ENCODE results near the gene MAPK1. TPM values are rescaled to one million over a fixed set of nuclear protein-coding genes. Genes with fewer than 3 reads are reported as not detected.
"Not testable (repeated sequence)": the region's sequence is repeated elsewhere in the genome, so short reads cannot be mapped to it uniquely, and the experiment has no call there.

Gene MAPK1
- total and polyA plus RNA-seq, 2 experiments from 2014 or later, result 72.3 to 76.0 TPM

DNA sequence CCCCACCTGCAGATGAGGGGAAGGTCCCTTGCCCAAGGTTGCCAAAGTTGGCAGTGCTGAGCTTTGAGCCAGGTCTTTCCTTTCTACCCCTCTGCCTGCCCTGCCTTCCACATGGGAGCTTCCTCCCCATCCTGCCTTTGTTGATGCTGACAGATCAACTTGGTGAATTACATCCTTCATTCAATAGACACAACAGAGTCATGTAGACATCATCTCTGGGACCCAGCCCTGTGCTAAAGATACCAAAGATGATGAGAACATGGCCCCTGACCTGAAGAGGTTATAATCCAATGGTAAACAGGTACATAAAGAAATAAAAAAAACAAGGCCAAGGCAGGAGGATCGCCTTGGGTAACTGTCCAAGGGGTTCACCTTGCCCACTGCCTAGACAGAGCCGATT, 42.4 kb upstream of the MAPK1 start:
- Histone ChIP-seq H2AFZ (no peak overlapping the region), H3K36me3 (ENCODE audit: low read depth) (no peaks in the 10 kb centered on the region), H3K27ac (no peak overlapping the region), H3K9ac (no peak overlapping the region), H3K27me3 (replicated peaks; ENCODE audit: insufficient read depth) (no peaks in the 10 kb centered on the region), H3K9me2 (ENCODE audit: insufficient read depth) (no peaks in the 10 kb centered on the region), H3K79me2 (ENCODE audit: insufficient read depth) (no peaks in the 10 kb centered on the region), H4K20me1 (ENCODE audit: insufficient read depth) (no peaks in the 10 kb centered on the region), H3K4me1 (ENCODE audit: insufficient read depth) (no peaks in the 10 kb centered on the region), H3F3A (ENCODE audit: insufficient read depth) (no peaks in the 10 kb centered on the region), H3K9me3 (ENCODE audit: low read depth) (no peaks in the 10 kb centered on the region), H3K4me2 (ENCODE audit: unreplicated experiment) (no peak overlapping the region), H3K4me3 (no peak overlapping the region)
- TF ChIP-seq EZH2 (IDR thresholded peaks at IDR 0.05; ENCODE audit: insufficient read depth, poor library complexity, severe bottlenecking), result no peak
- TF ChIP-seq EZH2phosphoT487 (IDR thresholded peaks at IDR 0.05; ENCODE audit: insufficient read depth, low read depth), result no peak
- 98 to 99% methylated on average over 2 of the region's 2 CpGs for WGBS, 2 experiments (ENCODE audit: low coverage in 1 of 2, low lambda C conversion rate in 2 of 2, missing lambda C conversion rate in 2 of 2)
- DNase-seq, result no peak
- in situ Hi-C loops (cut with MboI), result no loop called here

DNA sequence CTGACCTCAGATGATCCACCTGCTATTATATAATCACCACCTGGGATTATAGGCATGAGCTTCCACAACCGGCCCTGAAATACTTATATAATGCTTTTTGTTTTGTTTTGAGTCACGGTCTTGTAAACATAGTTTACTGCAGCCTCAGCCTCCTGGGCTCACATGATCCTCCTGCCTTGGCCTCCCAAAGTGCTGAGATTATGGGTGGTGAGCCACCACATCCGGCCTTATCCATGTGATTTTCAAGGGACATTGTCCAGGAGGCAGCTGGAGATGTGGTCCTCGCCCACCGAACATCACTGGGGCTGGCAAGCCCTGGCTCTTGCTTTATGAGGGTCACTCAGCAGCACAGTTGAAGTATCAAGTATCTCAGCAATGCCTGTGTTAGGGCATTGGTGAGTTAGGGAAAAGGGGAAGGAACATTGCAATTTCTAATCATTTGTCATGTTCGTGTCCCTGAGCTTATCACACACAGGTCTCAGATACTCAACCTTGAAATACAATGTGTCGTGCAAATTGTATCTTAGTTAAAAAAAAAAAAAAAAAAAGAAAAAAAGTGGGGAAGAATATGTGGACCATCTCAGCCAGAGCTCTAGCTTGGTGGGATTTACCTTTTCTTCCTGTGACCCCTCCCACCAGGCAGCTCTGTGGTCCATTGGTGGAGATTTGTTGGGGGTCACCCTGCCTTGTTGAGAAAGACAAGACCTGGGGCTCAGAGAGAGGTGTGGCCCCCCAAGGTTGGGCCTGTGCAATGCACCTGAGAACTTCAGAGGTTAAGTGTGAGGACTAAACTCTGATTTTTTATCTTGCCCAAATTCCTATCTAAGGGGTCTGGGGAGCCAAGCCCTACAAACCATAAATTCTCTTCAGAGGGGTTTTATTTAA, 40.4 kb upstream of the MAPK1 start:
- H3K4me2 ChIP-seq (ENCODE audit: unreplicated experiment), result no peak overlapping the region
- no peak overlapping the region for H3K27ac ChIP-seq
- no peaks in the 10 kb centered on the region for H4K20me1 ChIP-seq (ENCODE audit: insufficient read depth)
- H3K27me3 ChIP-seq (replicated peaks; ENCODE audit: insufficient read depth), result no peaks in the 10 kb centered on the region
- H2AFZ ChIP-seq, result no peak overlapping the region
- H3K36me3 ChIP-seq (ENCODE audit: low read depth), result no peaks in the 10 kb centered on the region
- no peak overlapping the region for H3K9ac ChIP-seq
- no peaks in the 10 kb centered on the region for H3K79me2 ChIP-seq (ENCODE audit: insufficient read depth)
- DNase-seq, result no peak
- no peaks in the 10 kb centered on the region for H3K9me3 ChIP-seq (ENCODE audit: low read depth)
- WGBS, 2 experiments (ENCODE audit: low coverage in 1 of 2, low lambda C conversion rate in 2 of 2, missing lambda C conversion rate in 2 of 2), result 92 to 98% methylated on average over 7 of the region's 7 CpGs
- no peaks in the 10 kb centered on the region for H3F3A ChIP-seq (ENCODE audit: insufficient read depth)
- no peak overlapping the region for H3K4me3 ChIP-seq
- no peak for TF ChIP-seq EZH2phosphoT487 (IDR thresholded peaks at IDR 0.05; ENCODE audit: insufficient read depth, low read depth)
- TF ChIP-seq EZH2 (IDR thresholded peaks at IDR 0.05; ENCODE audit: insufficient read depth, poor library complexity, severe bottlenecking), result no peak
- H3K4me1 ChIP-seq (ENCODE audit: insufficient read depth), result no peaks in the 10 kb centered on the region
- no peaks in the 10 kb centered on the region for H3K9me2 ChIP-seq (ENCODE audit: insufficient read depth)
- in situ Hi-C loops (cut with MboI), result no loop called here

DNA sequence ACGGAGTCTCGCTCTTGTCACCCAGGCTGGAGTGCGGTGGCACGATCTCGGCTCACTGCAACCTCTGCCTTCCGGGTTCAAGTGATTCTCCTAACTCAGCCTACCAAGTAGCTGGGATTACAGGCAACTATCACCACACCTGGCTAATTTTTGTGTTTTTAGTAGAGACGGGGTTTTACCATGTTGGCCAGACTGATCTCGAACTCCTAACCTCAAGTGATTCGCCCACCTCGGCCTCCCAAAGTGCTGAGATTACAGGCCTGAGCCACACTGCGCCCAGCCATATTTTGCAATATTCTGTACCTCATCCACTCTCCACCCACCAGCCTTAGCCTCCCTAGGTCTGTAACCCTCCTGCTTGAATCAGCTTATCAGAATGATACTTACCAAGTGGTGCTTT, 37.8 kb upstream of the MAPK1 start:
- H4K20me1 ChIP-seq (ENCODE audit: insufficient read depth); H3K27me3 ChIP-seq (replicated peaks; ENCODE audit: insufficient read depth); H3K9me2 ChIP-seq (ENCODE audit: insufficient read depth); H3K9me3 ChIP-seq (ENCODE audit: low read depth); H3K4me2 ChIP-seq (ENCODE audit: unreplicated experiment); H3K36me3 ChIP-seq (ENCODE audit: low read depth); H3K27ac ChIP-seq; DNase-seq; H3K4me1 ChIP-seq (ENCODE audit: insufficient read depth); H2AFZ ChIP-seq; H3K9ac ChIP-seq; in situ Hi-C loops (cut with MboI); H3F3A ChIP-seq (ENCODE audit: insufficient read depth); H3K79me2 ChIP-seq (ENCODE audit: insufficient read depth); H3K4me3 ChIP-seq: not testable (repeated sequence)
- WGBS, 2 experiments (ENCODE audit: low coverage in 1 of 2, low lambda C conversion rate in 2 of 2, missing lambda C conversion rate in 2 of 2), result 88 to 96% methylated on average over 11 of the region's 11 CpGs

DNA sequence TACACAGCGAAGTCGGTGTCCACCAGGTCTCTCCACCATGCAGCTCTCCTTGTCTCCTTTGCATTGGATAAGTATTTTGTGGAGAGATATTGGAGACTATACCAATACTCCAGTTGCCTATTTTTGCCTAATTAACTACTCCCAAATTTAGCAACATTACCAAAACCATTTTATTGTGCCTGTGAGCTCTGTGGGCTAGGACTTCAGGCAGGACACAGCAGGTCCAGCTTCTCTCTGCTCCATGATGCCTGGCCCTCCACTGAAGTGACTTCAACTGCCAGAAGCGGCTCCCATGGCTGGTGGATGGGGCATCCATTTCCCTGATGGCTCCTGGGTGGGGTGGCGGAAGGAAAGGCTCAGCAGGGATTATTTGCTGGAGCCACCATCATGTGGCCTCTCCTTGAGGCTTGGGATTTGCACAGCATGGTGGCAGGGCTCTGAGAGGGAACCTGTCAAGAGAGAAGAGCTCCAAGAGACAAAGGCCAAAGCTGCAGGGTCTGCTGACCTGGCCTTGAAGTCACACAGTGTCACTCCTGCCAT, 36.9 kb upstream of the MAPK1 start:
- Histone ChIP-seq H3K27me3 (replicated peaks; ENCODE audit: insufficient read depth) (no peaks in the 10 kb centered on the region), H3K9ac (no peak overlapping the region), H4K20me1 (ENCODE audit: insufficient read depth) (no peaks in the 10 kb centered on the region), H3K4me2 (ENCODE audit: unreplicated experiment) (no peak overlapping the region), H2AFZ (no peak overlapping the region), H3K27ac (no peak overlapping the region), H3K36me3 (ENCODE audit: low read depth) (no peaks in the 10 kb centered on the region), H3K4me3 (no peak overlapping the region), H3K4me1 (ENCODE audit: insufficient read depth) (no peaks in the 10 kb centered on the region), H3K79me2 (ENCODE audit: insufficient read depth) (no peaks in the 10 kb centered on the region), H3K9me3 (ENCODE audit: low read depth) (no peaks in the 10 kb centered on the region), H3K9me2 (ENCODE audit: insufficient read depth) (no peaks in the 10 kb centered on the region), H3F3A (ENCODE audit: insufficient read depth) (no peaks in the 10 kb centered on the region)
- in situ Hi-C loops (cut with MboI), result no loop called here
- no peak for DNase-seq
- no peak for TF ChIP-seq EZH2 (IDR thresholded peaks at IDR 0.05; ENCODE audit: insufficient read depth, poor library complexity, severe bottlenecking)
- no peak for TF ChIP-seq EZH2phosphoT487 (IDR thresholded peaks at IDR 0.05; ENCODE audit: insufficient read depth, low read depth)
- WGBS, 2 experiments (ENCODE audit: low coverage in 1 of 2, low lambda C conversion rate in 2 of 2, missing lambda C conversion rate in 2 of 2), result 89% methylated on average over 4 of the region's 4 CpGs
